Gastrocnemius medialis (tissue), 4 donors: ENCODE measurements around the gene MRPL49. TPM values are rescaled to one million over a fixed set of nuclear protein-coding genes. Genes with fewer than 3 reads are reported as not detected.
A peak's percentile ranks its signal among the peaks of the same experiment; 100 is the strongest.

Experiments used
- ATAC-seq, 2 donors: fragments of 150-250 bp; one replicate each; pipeline ENCODE4 v1.9.1; 2016
- DNase-seq, 2 donors: peaks; one replicate each; pipeline ENCODE4 v3.0.0-alpha.2; 2019
- H3K27ac ChIP-seq, 4 donors: fragments of 200-600 bp; sonication (generic); 1 replicate in 1 of 4; 2 replicates in 3 of 4; pipeline ENCODE4 v1.5.1; 2016 to 2018; ENCODE audit warnings: mild to moderate bottlenecking in 2 of 4, moderate library complexity in 1 of 4
- H3K27me3 ChIP-seq, 3 donors: fragments of 200-600 bp; sonication (generic) in 2 of 3; 1 replicate in 1 of 3; 2 replicates in 2 of 3; pipeline versions ENCODE4 v1.5.1 to v1.6.0; 2016 to 2019; ENCODE audit warnings: mild to moderate bottlenecking in 1 of 3, moderate library complexity in 1 of 3
- H3K36me3 ChIP-seq, 2 donors: fragments of 200-600 bp; sonication (generic) in 1 of 2; one replicate each; pipeline ENCODE4 v1.5.1; 2017 to 2018
- H3K4me1 ChIP-seq, 2 donors: fragments of 200-600 bp; sonication (generic) in 1 of 2; one replicate each; pipeline ENCODE4 v1.5.1; 2016 to 2017; ENCODE audit warnings: mild to moderate bottlenecking in 2 of 2
- H3K4me3 ChIP-seq, 4 donors: fragments of 200-600 bp; sonication (generic) in 3 of 4; 1 replicate in 1 of 4; 2 replicates in 3 of 4; pipeline ENCODE4 v1.5.1; 2016 to 2019; ENCODE audit warnings: mild to moderate bottlenecking in 2 of 4
- H3K9me3 ChIP-seq, 3 donors: fragments of 200-600 bp; sonication (generic) in 2 of 3; 1 replicate in 1 of 3; 2 replicates in 2 of 3; pipeline ENCODE4 v1.5.1; 2016 to 2019
- POLR2A ChIP-seq, 2 donors: fragments of 450-650 bp; IDR thresholded peaks; one replicate each; pipeline ENCODE4 v1.6.1; 2017; ENCODE audit warnings: antibody characterized with exemption in 2 of 2, mild to moderate bottlenecking in 2 of 2, moderate library complexity in 2 of 2
- in situ Hi-C, 4 donors: fragments of 200-750 bp; cut with MboI; loops; one replicate each; pipeline versions ENCODE4 v1.15.0 to v1.8.0; 2017; ENCODE audit warnings: low sequenced_read_pairs in 4 of 4
- intact Hi-C: fragments of 100-400 bp; cut with DNase I; formaldehyde crosslinking; loops from one replicate; pipeline ENCODE4 v1.15.1; 2023; ENCODE audit warnings: low total_unique reads
- total RNA-seq, 4 donors: library from RNA; depleted of rRNA; stranded (reverse); fragments of >200 nt; gene quantifications; one replicate each; pipeline versions ENCODE4 v1.1.0 to v1.2.3, GENCODE V29; 2016
- TF ChIP-seq, protein P1 (sequence below), 5 experiments: fragments of 450-650 bp in 3 of 5; fragments of 200-600 bp in 2 of 5; sonication (generic) in 2 of 5; IDR thresholded peaks in 4 of 5; conservative IDR thresholded peaks in 1 of 5; 1 replicate in 4 of 5; 2 replicates in 1 of 5; pipeline ENCODE4 v1.5.1; 2016 to 2019; ENCODE audit warnings: antibody characterized with exemption in 5 of 5, mild to moderate bottlenecking in 3 of 5, moderate library complexity in 3 of 5

The MRPL49 gene
- total RNA-seq, 4 donors from 2014 or later: 54.9 to 76.5 (median 63.6) TPM

DNA sequence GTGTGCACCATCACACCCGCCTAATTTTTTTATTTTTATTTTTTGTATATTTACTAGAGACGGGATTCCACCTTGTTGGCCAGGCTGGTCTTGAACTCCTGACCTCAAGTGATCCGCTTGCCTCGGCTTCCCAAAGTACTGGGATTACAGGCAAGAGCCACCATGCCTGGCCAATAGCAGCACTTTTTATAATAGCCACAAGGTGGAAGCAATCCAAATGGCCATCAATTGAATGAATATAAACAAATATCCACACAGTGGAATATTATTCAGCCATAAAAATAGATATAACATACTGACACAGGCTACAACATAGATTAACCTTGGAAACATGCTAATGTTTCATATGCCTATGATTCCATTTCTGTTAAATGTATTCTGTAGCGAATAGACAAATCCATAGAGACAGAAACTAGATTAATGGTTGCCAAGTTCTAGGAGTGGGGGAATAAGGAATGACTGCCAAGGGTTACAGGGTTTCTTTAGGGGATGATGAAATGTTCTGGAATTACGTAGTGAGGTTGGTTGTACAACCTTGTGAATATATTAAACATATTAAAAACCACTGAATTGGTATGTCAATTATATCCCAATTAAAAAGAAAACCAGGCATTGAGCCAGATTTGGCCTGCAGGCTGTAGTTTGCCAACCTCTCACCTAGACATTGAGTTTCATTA is 21.3 kb upstream of the MRPL49 start:
- Histone ChIP-seq H3K4me3 (no peak overlapping the region), H3K4me1 (peaks cover 61 to 63% of the 10 kb centered on the region in 2 donors), H3K27ac (peak overlapping the region; percentile 2 to 68 (median 38)), H3K36me3 (no peaks in the 10 kb centered on the region), H3K9me3 (no peaks in the 10 kb centered on the region), H3K27me3 (no peaks in the 10 kb centered on the region)
- in situ Hi-C loops: no loop called here
- no peak for ATAC-seq
- intact Hi-C loops: no loop called here
- TF ChIP-seq POLR2A (IDR thresholded peaks at IDR 0.05): no peak
- TF ChIP-seq, protein P1, sequence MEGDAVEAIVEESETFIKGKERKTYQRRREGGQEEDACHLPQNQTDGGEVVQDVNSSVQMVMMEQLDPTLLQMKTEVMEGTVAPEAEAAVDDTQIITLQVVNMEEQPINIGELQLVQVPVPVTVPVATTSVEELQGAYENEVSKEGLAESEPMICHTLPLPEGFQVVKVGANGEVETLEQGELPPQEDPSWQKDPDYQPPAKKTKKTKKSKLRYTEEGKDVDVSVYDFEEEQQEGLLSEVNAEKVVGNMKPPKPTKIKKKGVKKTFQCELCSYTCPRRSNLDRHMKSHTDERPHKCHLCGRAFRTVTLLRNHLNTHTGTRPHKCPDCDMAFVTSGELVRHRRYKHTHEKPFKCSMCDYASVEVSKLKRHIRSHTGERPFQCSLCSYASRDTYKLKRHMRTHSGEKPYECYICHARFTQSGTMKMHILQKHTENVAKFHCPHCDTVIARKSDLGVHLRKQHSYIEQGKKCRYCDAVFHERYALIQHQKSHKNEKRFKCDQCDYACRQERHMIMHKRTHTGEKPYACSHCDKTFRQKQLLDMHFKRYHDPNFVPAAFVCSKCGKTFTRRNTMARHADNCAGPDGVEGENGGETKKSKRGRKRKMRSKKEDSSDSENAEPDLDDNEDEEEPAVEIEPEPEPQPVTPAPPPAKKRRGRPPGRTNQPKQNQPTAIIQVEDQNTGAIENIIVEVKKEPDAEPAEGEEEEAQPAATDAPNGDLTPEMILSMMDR (IDR thresholded peaks at IDR 0.05 in 4 of 5, conservative IDR thresholded peaks at IDR 0.05 in 1 of 5): no peak
- no peak for DNase-seq

DNA sequence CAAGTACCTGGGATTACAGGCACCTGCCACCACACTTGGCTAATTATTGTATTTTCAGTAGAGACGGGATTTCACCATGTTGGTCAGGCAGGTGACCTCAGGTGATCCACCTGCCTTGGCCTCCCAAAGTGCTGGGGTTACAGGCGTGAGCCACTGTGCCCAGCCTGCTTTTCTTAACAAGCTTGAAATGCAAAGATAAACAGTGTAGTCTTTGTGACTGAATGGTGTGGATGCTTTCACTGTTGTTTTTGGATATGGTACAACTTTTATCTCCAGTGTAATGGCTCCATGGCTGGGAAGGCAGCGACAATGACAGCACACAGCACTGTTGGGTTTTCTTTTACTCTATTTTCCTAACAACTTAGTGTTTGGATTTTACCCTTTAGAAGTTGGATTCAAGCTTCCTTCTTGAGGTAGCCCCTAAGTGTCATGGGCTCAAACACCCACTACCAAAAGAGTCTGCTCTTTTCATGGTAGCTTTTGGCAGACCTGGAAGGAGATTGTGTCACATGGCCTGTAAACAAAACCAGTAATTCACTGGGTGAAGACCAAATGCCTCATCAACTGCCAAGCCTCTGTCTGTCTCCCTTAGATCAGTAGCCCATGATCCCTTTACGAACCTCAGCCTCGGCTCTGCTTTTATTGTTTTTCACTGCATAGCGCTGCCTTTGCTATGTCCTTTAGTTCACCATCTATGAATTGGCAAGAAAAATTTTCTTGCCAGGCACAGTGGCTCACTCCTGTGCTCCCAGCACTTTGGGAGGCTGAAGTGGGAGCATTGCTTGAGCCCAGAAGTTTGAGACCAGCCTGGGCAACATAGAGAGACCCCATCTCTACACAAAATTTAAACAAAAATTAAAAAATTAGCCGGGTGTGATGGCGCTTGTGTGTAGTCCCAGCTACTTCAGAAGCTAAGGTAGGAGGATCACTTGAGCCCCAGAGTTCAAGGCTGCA is 19.7 kb upstream of the MRPL49 start:
- no peaks in the 10 kb centered on the region for H3K9me3 ChIP-seq
- intact Hi-C loops (no loop called here), in situ Hi-C loops (no loop called here)
- H3K4me3 ChIP-seq: no peak overlapping the region
- peaks cover 0 to under 1% of the 10 kb centered on the region in 2 donors for H3K36me3 ChIP-seq
- DNase-seq: no peak
- peak; percentile 48 to 58 for ATAC-seq
- TF ChIP-seq, protein P1 (IDR thresholded peaks at IDR 0.05 in 4 of 5, conservative IDR thresholded peaks at IDR 0.05 in 1 of 5): no peak
- TF ChIP-seq POLR2A (IDR thresholded peaks at IDR 0.05): no peak
- no peaks in the 10 kb centered on the region for H3K27me3 ChIP-seq
- peaks cover 54 to 55% of the 10 kb centered on the region in 2 donors for H3K4me1 ChIP-seq
- peak overlapping the region; percentile 50 to 68 (median 60) for H3K27ac ChIP-seq

DNA sequence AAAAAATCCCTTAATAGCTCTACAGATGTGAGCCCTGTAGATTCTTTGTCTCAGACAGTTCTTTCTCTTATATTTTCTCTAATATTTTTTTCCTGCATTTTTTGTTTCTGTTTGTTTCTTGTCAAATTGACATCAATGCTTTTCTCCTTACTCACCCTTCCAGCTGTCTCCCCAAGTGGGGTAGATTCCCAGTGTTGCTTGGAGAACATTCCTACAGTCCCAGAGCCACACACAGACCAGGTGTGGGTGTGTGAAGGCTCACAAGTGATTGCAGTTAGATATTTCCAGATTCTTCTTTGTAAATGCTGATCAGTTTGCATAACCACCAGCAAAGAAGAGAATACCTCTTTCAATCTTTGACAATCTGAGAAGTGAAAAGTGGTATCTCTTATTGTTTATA is 18.6 kb upstream of the MRPL49 start:
- peaks cover 0 to 11% of the 10 kb centered on the region in 2 donors for H3K36me3 ChIP-seq
- no peak overlapping the region for H3K4me3 ChIP-seq
- H3K4me1 ChIP-seq: peaks cover 46 to 51% of the 10 kb centered on the region in 2 donors
- no peaks in the 10 kb centered on the region for H3K27me3 ChIP-seq
- DNase-seq (no peak), ATAC-seq (no peak)
- no peaks in the 10 kb centered on the region for H3K9me3 ChIP-seq
- in situ Hi-C loops: no loop called here
- intact Hi-C loops: no loop called here
- TF ChIP-seq, protein P1 (IDR thresholded peaks at IDR 0.05 in 4 of 5, conservative IDR thresholded peaks at IDR 0.05 in 1 of 5): no peak
- TF ChIP-seq POLR2A (IDR thresholded peaks at IDR 0.05): no peak
- peak overlapping the region in 3 of 4 donors; percentile 41 to 68 (median 50) for H3K27ac ChIP-seq

DNA sequence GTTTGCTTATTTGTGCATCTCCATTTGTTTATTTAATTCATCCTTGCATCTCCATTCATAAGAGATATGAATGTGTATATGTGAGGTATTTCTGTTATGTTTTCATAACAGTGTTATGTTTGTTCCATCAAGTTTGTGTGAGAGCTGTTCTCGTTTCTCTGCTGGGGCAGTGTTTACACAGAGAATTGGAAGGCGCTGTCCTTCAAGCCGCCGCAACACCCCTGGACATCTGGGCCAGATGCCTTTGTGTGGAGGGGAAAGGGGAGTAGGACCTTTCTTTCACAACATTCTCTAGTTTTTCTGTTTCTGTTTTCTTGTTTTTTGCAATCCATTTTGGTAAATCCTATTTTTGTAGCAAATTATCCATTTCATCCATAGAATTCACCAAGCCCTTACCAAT is 17.5 kb upstream of the MRPL49 start:
- TF ChIP-seq, protein P1 (IDR thresholded peaks at IDR 0.05 in 4 of 5, conservative IDR thresholded peaks at IDR 0.05 in 1 of 5): no peak
- TF ChIP-seq POLR2A (IDR thresholded peaks at IDR 0.05): no peak
- intact Hi-C loops (no loop called here), in situ Hi-C loops (no loop called here)
- peaks cover 35 to 39% of the 10 kb centered on the region in 2 donors for H3K4me1 ChIP-seq
- no peak for DNase-seq
- no peak for ATAC-seq
- H3K27me3 ChIP-seq: no peaks in the 10 kb centered on the region
- H3K27ac ChIP-seq: peak overlapping the region in 2 of 4 donors; percentile 50 to 68
- H3K4me3 ChIP-seq: no peak overlapping the region
- no peaks in the 10 kb centered on the region for H3K9me3 ChIP-seq
- peaks cover 0 to 13% of the 10 kb centered on the region in 2 donors for H3K36me3 ChIP-seq
